OCI-LY3 (cell line): ENCODE data around the gene NCOA6.
A peak's percentile ranks its signal among the peaks of the same experiment; 100 is the strongest.

Experiments used
- H2AFZ ChIP-seq: fragments of 200-600, 300-600 bp; shearing (Covaris generic); 2 replicates; pipeline ENCODE4 v1.6.0; 2014; ENCODE audit warnings: antibody characterized with exemption, low read depth, low read length
- H3K27ac ChIP-seq: fragments of 200-600, 300-600 bp; sonication (generic); 2 replicates; pipeline ENCODE4 v1.5.1; 2014; ENCODE audit warnings: mild to moderate bottlenecking, low read length, moderate library complexity, mixed read lengths
- H3K27me3 ChIP-seq: fragments of 200-600, 300-600 bp; sonication (generic); 2 replicates; pipeline ENCODE4 v1.6.1; 2014; ENCODE audit warnings: low read depth, low read length, mixed read lengths
- H3K36me3 ChIP-seq: fragments of 200-600, 300-600 bp; sonication (generic); replicated peaks from 2 replicates; pipeline ENCODE3; 2014; ENCODE audit warnings: low read depth, low read length, mixed read lengths
- H3K4me1 ChIP-seq: fragments of 300-600, 200-600 bp; sonication (generic); 2 replicates; pipeline ENCODE4 v1.6.1; 2014; ENCODE audit warnings: low read length, mixed read lengths
- H3K4me2 ChIP-seq: fragments of 200-600, 300-600 bp; sonication (generic); 2 replicates; pipeline ENCODE4 v1.6.1; 2014; ENCODE audit warnings: low read length, mixed read lengths
- H3K4me3 ChIP-seq: fragments of 300-600, 200-600 bp; sonication (generic); 2 replicates; pipeline ENCODE4 v1.5.1; 2014; ENCODE audit warnings: antibody characterized with exemption, mild to moderate bottlenecking, low read length, moderate library complexity
- H3K79me2 ChIP-seq: fragments of 300-600, 200-600 bp; shearing (Covaris generic); 2 replicates; pipeline ENCODE4 v1.6.1; 2014; ENCODE audit warnings: mild to moderate bottlenecking, low read length, mixed read lengths
- H3K9ac ChIP-seq: fragments of 300-600, 200-600 bp; shearing (Covaris generic); 2 replicates; pipeline ENCODE4 v1.6.0; 2014; ENCODE audit warnings: mild to moderate bottlenecking, low read length, moderate library complexity
- H3K9me3 ChIP-seq: fragments of 200-600, 300-600 bp; shearing (Covaris generic); 2 replicates; pipeline ENCODE4 v1.6.1; 2014; ENCODE audit warnings: low read length, mixed read lengths; ENCODE audit not compliant: insufficient read depth
- H4K20me1 ChIP-seq: fragments of 200-600, 300-600 bp; sonication (generic); 2 replicates; pipeline ENCODE4 v1.6.1; 2016; ENCODE audit warnings: low read length, mixed read lengths; ENCODE audit not compliant: insufficient read depth
- EZH2phosphoT487 ChIP-seq: fragments of 200-600 bp; shearing (Covaris generic); IDR thresholded peaks from 2 replicates; pipeline ENCODE4 v1.6.1; 2018; ENCODE audit warnings: antibody characterized with exemption, mixed run types, low read depth
- TF ChIP-seq, protein P1 (sequence below): fragments of 200-600, 300-600 bp; sonication (generic); IDR thresholded peaks from 2 replicates; pipeline ENCODE4 v1.5.1; 2014; ENCODE audit warnings: antibody characterized with exemption, low read length, low read depth

NCOA6 gene

DNA sequence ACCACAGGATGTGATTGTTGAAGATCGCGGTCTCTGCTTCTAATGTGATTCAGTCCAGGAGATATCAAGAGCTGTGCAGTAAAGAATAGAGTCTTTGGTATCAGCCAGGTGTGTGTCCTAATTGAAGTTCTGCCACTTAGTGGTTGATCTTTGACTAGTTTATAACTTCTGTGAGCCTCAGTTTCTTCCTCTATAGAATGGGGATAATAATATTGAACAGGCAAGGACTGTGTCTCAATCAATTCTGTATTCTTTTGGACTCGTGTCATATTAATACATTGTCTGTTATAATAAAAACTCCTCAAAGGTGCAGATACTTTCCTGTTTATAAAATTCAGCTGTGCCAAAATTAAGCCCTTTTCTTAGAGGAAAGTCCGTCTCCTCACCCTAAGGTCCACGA is 23.1 kb upstream of the NCOA6 start:
- no peaks in the 10 kb centered on the region for H4K20me1 ChIP-seq
- H3K79me2 ChIP-seq = no peaks in the 10 kb centered on the region
- no peaks in the 10 kb centered on the region for H3K9me3 ChIP-seq
- no peak overlapping the region for H3K27ac ChIP-seq
- H3K36me3 ChIP-seq = no peaks in the 10 kb centered on the region
- H2AFZ ChIP-seq = no peak overlapping the region
- H3K4me1 ChIP-seq = no peaks in the 10 kb centered on the region
- no peak overlapping the region for H3K4me2 ChIP-seq
- no peaks in the 10 kb centered on the region for H3K27me3 ChIP-seq
- TF ChIP-seq EZH2phosphoT487 = no peak
- TF ChIP-seq, protein P1, sequence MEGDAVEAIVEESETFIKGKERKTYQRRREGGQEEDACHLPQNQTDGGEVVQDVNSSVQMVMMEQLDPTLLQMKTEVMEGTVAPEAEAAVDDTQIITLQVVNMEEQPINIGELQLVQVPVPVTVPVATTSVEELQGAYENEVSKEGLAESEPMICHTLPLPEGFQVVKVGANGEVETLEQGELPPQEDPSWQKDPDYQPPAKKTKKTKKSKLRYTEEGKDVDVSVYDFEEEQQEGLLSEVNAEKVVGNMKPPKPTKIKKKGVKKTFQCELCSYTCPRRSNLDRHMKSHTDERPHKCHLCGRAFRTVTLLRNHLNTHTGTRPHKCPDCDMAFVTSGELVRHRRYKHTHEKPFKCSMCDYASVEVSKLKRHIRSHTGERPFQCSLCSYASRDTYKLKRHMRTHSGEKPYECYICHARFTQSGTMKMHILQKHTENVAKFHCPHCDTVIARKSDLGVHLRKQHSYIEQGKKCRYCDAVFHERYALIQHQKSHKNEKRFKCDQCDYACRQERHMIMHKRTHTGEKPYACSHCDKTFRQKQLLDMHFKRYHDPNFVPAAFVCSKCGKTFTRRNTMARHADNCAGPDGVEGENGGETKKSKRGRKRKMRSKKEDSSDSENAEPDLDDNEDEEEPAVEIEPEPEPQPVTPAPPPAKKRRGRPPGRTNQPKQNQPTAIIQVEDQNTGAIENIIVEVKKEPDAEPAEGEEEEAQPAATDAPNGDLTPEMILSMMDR = no peak
- no peak overlapping the region for H3K9ac ChIP-seq
- H3K4me3 ChIP-seq = no peak overlapping the region

DNA sequence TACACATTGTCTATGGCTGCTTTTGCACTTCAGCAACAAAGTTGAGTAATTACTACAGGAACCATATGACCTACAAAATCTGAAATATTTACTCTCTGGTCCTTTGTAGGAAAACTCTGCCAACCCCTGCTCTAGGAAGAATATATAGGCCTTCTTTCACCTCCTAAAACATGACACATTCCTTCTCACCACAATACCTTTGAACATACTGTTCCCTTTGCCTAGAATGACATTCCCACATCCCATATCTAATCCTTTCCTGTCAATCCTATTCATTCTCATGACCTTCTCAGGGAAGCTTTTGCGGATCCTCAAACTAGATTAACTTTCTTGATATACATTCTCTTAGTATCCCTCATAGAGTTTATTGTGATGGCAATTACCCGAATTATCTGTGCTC is 18.0 kb upstream of the NCOA6 start:
- H3K27me3 ChIP-seq = peaks cover 19% of the 10 kb centered on the region
- no peaks in the 10 kb centered on the region for H3K4me1 ChIP-seq

DNA sequence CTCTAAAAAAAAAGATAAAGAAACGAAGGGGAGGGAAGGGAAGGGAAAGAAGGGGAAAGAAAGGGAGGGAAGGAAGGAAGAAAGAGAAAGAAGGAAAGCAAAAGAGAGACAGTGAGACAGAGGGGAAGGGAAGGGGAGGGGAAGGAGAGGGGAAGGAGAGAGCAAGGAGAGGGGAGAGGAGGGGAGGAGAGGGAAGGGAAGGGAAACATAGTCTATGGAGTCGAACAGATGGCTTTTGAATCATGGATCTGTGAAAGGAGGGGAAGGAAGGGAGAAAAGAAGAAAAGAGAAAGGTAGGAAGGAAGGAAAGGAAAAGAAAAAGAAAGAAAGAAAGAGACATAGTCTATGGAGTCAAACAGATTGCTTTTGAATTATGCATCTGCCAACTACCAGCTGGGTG is 16.7 kb upstream of the NCOA6 start:
- Histone ChIP-seq H3K4me1 (no peaks in the 10 kb centered on the region), H3K27me3 (peaks cover 19% of the 10 kb centered on the region), H3K27ac (no peak overlapping the region), H4K20me1 (no peaks in the 10 kb centered on the region), H3K4me2 (no peak overlapping the region), H3K9me3 (no peaks in the 10 kb centered on the region), H3K9ac (no peak overlapping the region), H3K36me3 (no peaks in the 10 kb centered on the region), H3K4me3 (no peak overlapping the region), H3K79me2 (no peaks in the 10 kb centered on the region), H2AFZ (no peak overlapping the region)
- TF ChIP-seq, protein P1 = no peak
- no peak for TF ChIP-seq EZH2phosphoT487

More for the DNA sequence above, 18.0 kb upstream of the NCOA6 start:
- H3K9me3 ChIP-seq = no peaks in the 10 kb centered on the region
- H2AFZ ChIP-seq = no peak overlapping the region
- TF ChIP-seq EZH2phosphoT487 = no peak
- TF ChIP-seq, protein P1 = no peak
- H3K4me3 ChIP-seq = no peak overlapping the region
- no peaks in the 10 kb centered on the region for H3K36me3 ChIP-seq
- no peak overlapping the region for H3K4me2 ChIP-seq
- H3K9ac ChIP-seq = no peak overlapping the region
- no peaks in the 10 kb centered on the region for H3K79me2 ChIP-seq
- H4K20me1 ChIP-seq = no peaks in the 10 kb centered on the region
- H3K27ac ChIP-seq = no peak overlapping the region

DNA sequence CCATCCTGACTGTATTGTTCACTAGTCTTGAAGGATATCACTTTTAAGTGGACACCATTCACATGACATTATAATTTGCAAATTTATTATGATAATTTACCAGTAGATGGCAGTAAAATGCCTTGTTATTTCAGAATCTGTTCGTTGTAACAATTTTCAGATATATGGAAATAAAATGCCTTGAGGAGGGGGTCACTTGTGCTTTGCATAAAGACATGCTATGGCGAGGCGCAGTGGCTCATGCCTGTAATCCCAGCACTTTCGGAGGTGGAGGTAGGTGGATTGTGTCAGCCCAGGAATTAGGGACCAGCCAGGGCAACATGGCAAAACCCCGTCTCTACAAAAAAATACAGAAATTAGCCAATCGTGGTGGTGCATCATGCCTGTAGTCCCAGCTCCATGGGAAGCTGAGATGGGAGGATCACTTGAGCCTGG is 9.0 kb upstream of the NCOA6 start:
- H3K9ac ChIP-seq = no peak overlapping the region
- TF ChIP-seq EZH2phosphoT487 = no peak
- TF ChIP-seq, protein P1 = peak; percentile 62
- H3K9me3 ChIP-seq = no peaks in the 10 kb centered on the region
- H3K27ac ChIP-seq = no peak overlapping the region
- no peaks in the 10 kb centered on the region for H3K4me1 ChIP-seq
- no peaks in the 10 kb centered on the region for H3K36me3 ChIP-seq
- H2AFZ ChIP-seq = no peak overlapping the region
- H3K4me3 ChIP-seq = peak overlapping the region; percentile 57
- H3K4me2 ChIP-seq = peak overlapping the region; percentile 77
- H3K79me2 ChIP-seq = no peaks in the 10 kb centered on the region
- H4K20me1 ChIP-seq = no peaks in the 10 kb centered on the region
- peaks cover 40% of the 10 kb centered on the region for H3K27me3 ChIP-seq
